T-helper 2 cell treated with Interferon-gamma antibody and Interleukin-4, amounts not matched to agents 5 μg/mL and 100 μg/mL, for 36 hours (primary cell): ENCODE data around the gene SLC2A10.

Experiments used
- DNase-seq: peaks from one replicate; pipeline ENCODE4 v3.0.0; 2021; ENCODE audit warnings: low spot score
- H3K27ac Mint-ChIP-seq: one replicate; pipeline ENCODE4 v1.8.0; 2021; ENCODE audit warnings: mild to moderate bottlenecking, mixed read lengths
- H3K27me3 Mint-ChIP-seq: one replicate; pipeline ENCODE4 v1.8.0; 2021; ENCODE audit warnings: low read depth, mixed read lengths
- H3K36me3 Mint-ChIP-seq: one replicate; pipeline ENCODE4 v1.8.0; 2021; ENCODE audit warnings: low read depth, mixed read lengths
- H3K4me1 Mint-ChIP-seq: one replicate; pipeline ENCODE4 v1.8.0; 2021; ENCODE audit warnings: low read depth, mixed read lengths
- H3K4me3 Mint-ChIP-seq: one replicate; pipeline ENCODE4 v1.8.0; 2022; ENCODE audit warnings: mild to moderate bottlenecking, moderate library complexity, mixed read lengths
- H3K9me3 Mint-ChIP-seq: one replicate; pipeline ENCODE4 v1.8.0; 2021; ENCODE audit warnings: mixed read lengths

SLC2A10 gene

GRCh38 chr20:46743088-46743487 lies 33.6 kb downstream of the SLC2A10 start:
- Mint-ChIP-seq H3K9me3 (no peaks in the 10 kb centered on the region), H3K36me3 (no peaks in the 10 kb centered on the region), H3K27ac (no peak overlapping the region), H3K27me3 (peaks cover 47% of the 10 kb centered on the region), H3K4me1 (no peaks in the 10 kb centered on the region), H3K4me3 (no peak overlapping the region)
- DNase-seq, result no peak

DNA sequence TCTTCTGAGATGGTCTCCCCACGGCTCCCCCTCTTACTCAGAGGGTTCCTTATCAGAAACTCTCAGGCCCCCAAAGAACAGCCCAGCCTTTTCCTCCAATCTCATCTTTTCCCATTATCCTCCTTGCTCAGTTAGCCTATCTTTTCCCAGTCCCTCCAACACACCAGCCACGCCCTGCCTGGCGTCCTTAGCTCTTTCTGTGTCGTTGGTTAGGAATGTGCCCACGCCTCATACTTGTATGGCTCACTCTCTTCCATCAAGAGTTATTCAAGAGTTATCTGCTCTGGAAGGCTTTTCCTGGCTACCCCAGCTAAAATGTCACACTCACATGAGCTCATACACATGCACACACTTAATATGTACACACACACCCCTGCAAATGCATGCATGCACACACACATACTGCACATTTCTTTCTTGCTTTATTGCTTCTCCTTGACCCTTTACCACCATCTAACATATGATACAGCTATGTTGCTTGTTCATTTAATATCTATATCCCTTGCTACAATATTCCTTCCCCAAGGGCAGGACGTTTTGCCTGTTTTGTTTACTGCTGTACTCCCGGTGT lies 37.6 kb downstream of the SLC2A10 start:
- H3K27me3 Mint-ChIP-seq, result peaks cover 53% of the 10 kb centered on the region
- H3K27ac Mint-ChIP-seq, result no peak overlapping the region
- no peaks in the 10 kb centered on the region for H3K36me3 Mint-ChIP-seq
- DNase-seq, result no peak
- H3K4me3 Mint-ChIP-seq, result no peak overlapping the region
- no peaks in the 10 kb centered on the region for H3K4me1 Mint-ChIP-seq
- H3K9me3 Mint-ChIP-seq, result no peaks in the 10 kb centered on the region

GRCh38 chr20:46749147-46749546 lies 39.7 kb downstream of the SLC2A10 start:
- no peaks in the 10 kb centered on the region for H3K36me3 Mint-ChIP-seq
- no peaks in the 10 kb centered on the region for H3K9me3 Mint-ChIP-seq
- no peak for DNase-seq
- peaks cover 42% of the 10 kb centered on the region for H3K27me3 Mint-ChIP-seq
- no peak overlapping the region for H3K4me3 Mint-ChIP-seq
- peaks cover 2% of the 10 kb centered on the region for H3K4me1 Mint-ChIP-seq
- no peak overlapping the region for H3K27ac Mint-ChIP-seq

GRCh38 chr20:46751856-46752255 lies 42.4 kb downstream of the SLC2A10 start:
- Mint-ChIP-seq H3K27ac (no peak overlapping the region), H3K27me3 (peaks cover 25% of the 10 kb centered on the region)

GRCh38 chr20:46752728-46753127 lies 43.3 kb downstream of the SLC2A10 start:
- H3K27ac Mint-ChIP-seq, result no peak overlapping the region
- H3K4me1 Mint-ChIP-seq, result peaks cover 2% of the 10 kb centered on the region
- peak; percentile 7 for DNase-seq
- no peaks in the 10 kb centered on the region for H3K9me3 Mint-ChIP-seq
- H3K4me3 Mint-ChIP-seq, result no peak overlapping the region
- no peaks in the 10 kb centered on the region for H3K36me3 Mint-ChIP-seq
- peaks cover 17% of the 10 kb centered on the region for H3K27me3 Mint-ChIP-seq

More at GRCh38 chr20:46751856-46752255, 42.4 kb downstream of the SLC2A10 start:
- Mint-ChIP-seq H3K36me3 (no peaks in the 10 kb centered on the region), H3K4me1 (peaks cover 2% of the 10 kb centered on the region), H3K9me3 (no peaks in the 10 kb centered on the region), H3K4me3 (no peak overlapping the region)
- DNase-seq, result no peak

- Mint-ChIP-seq H3K9me3 (no peaks in the 10 kb centered on the region), H3K4me1 (peaks cover 2% of the 10 kb centered on the region), H3K36me3 (no peaks in the 10 kb centered on the region), H3K27me3 (no peaks in the 10 kb centered on the region), H3K27ac (no peak overlapping the region), H3K4me3 (no peak overlapping the region)
- DNase-seq, result no peak
Measured at GRCh38 chr20:46755483-46756413, 46.3 kb downstream of the SLC2A10 start.

DNA sequence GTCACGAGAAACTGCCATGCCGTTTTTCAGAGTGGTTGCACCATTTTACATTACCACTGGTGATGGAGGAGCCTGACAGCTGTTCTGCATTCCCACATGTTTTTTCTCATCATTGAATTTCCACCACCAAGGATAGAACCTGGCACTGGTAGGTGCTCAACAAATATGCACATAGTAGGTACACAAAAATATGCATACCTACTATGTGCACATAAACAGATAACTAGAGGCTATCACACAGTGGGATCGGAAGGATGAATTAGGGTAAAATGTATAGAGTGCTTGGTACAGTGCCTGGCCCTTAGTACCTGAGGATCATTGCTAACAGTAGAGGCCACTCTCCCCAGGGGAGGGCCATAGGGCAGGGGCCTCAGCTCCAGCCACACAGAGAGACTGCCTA lies 47.0 kb downstream of the SLC2A10 start:
- H3K27me3 Mint-ChIP-seq, result no peaks in the 10 kb centered on the region
- H3K27ac Mint-ChIP-seq, result no peak overlapping the region
- DNase-seq, result no peak
- peaks cover 2% of the 10 kb centered on the region for H3K4me1 Mint-ChIP-seq
- no peaks in the 10 kb centered on the region for H3K9me3 Mint-ChIP-seq
- no peak overlapping the region for H3K4me3 Mint-ChIP-seq
- H3K36me3 Mint-ChIP-seq, result no peaks in the 10 kb centered on the region

DNA sequence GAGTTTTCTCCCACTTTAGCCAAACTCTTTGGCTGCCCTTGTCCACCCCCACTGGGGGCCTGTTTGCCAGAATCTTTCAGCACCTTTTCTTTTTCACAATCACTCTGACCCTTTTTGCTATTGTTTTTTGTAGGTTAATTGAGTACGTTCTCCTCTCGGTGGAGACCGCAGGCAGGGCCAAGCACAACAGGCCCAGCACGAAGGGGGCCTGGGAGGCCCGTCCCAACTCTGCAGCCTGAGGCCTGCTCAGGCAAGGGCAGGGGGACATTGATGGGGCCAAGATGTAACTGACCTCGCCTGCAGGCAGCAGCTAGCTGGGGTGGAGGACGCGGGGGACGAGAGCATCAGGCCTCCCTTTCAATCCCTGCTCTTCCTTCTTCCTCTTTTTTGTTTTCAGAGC lies 47.7 kb downstream of the SLC2A10 start:
- Mint-ChIP-seq H3K9me3 (no peaks in the 10 kb centered on the region), H3K4me3 (no peak overlapping the region), H3K36me3 (no peaks in the 10 kb centered on the region), H3K4me1 (peaks cover 2% of the 10 kb centered on the region), H3K27ac (no peak overlapping the region), H3K27me3 (no peaks in the 10 kb centered on the region)
- no peak for DNase-seq

DNA sequence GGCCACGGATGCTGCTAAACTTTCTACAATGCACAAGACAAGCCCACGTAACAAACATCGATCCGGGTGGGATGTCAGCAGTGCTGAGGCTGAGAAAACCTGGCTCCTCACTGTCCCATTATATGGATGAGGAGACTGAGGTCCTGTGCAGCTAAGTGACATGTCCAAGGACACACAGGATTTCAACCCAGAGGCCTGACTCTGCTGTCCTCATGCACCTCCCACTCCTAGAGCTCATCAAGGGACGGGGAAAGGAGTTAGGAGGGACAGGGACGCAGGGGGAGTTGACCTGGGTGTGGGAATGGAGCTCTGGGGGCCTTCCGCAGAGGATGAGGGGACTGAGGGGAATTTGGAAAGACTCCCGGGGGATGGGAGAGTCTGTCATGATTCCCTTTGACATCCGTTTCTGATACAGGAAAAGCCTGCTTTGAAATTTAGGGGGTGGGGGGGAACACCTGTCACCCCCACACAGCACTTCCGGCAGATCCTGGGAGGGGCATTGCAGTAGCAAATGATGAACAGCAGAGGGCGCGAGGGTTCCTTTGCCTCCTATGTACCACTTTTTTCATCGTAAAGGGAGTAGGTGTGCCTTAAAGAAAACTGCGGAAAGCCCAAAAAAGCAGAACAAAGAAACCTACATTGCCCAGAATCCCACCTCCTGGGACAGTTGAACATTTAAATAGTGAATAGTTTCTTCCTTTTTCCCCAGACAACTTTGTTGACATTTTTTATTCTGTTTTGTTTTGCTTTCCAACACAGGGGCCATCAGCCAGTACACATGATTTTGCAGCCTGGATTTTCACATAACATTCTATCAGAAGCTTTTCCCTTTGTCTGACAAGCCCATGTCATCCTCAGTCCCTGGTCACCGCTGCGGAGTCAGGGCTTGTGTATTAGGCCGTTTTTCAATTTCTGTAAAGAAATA lies 48.6 kb downstream of the SLC2A10 start:
- Mint-ChIP-seq H3K4me3 (no peak overlapping the region), H3K36me3 (no peaks in the 10 kb centered on the region), H3K27ac (no peak overlapping the region), H3K27me3 (no peaks in the 10 kb centered on the region), H3K9me3 (no peaks in the 10 kb centered on the region), H3K4me1 (no peaks in the 10 kb centered on the region)
- DNase-seq, result peak; percentile 55

DNA sequence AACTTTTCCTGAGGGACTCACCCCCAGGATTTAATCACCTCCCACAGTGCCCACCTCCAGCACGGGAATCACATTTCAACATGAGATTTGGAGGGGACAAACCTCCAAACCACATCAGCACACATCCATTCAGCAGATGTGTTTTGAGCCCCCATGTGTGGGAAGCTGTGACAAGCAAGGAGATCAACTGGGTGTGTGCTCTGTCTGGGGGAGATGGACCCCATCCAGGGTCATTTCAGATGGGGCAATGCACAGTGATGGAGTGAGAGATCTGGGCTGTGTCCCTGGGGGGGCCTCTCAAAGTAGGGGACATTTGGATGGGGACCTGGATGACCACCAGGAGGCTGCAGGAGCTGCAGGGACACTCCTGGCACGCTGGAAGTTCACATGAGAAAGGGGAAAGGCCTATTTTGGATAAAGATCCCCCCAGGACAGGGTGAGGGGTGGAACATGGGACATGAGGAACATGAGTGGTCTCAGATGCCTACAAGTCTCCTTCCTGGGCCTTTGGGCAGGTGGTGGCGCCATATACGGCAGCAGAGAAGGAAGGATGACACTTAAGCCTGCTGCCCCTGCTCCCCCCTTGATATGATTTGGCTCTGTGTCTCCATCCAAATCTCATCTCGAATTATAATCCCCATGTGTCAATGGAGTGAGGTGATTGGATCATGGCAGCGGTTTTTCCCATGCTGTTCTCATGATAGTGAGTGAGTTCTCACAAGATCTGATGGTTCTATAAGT lies 49.6 kb downstream of the SLC2A10 start:
- H3K27me3 Mint-ChIP-seq, result no peaks in the 10 kb centered on the region
- no peak overlapping the region for H3K27ac Mint-ChIP-seq
- no peaks in the 10 kb centered on the region for H3K36me3 Mint-ChIP-seq
- no peak for DNase-seq
- no peaks in the 10 kb centered on the region for H3K4me1 Mint-ChIP-seq
- H3K4me3 Mint-ChIP-seq, result no peak overlapping the region
- H3K9me3 Mint-ChIP-seq, result no peaks in the 10 kb centered on the region

DNA sequence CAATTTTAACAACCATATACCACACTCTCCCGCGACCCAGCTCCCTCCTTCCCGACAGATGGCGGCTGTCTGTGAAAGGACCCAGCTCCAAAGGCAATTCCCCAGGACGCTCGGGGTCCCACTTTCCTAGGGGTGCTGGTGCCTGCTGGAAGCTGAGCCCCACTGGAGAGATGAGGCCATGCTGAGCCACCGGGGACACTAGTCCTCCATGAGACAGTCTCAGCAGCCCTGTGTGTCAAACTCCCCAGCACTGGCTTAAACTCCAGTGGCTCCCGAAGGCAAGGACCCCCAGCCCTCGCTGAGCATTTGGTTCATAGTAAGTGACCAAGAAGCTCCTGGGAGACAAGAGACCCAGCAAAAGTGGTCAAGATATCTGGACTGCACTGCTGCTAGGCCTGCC lies 52.1 kb downstream of the SLC2A10 start:
- no peak for DNase-seq
- no peak overlapping the region for H3K27ac Mint-ChIP-seq
- no peak overlapping the region for H3K4me3 Mint-ChIP-seq
- no peaks in the 10 kb centered on the region for H3K36me3 Mint-ChIP-seq
- H3K27me3 Mint-ChIP-seq, result no peaks in the 10 kb centered on the region
- H3K9me3 Mint-ChIP-seq, result no peaks in the 10 kb centered on the region
- no peaks in the 10 kb centered on the region for H3K4me1 Mint-ChIP-seq

GRCh38 chr20:46764068-46764467 lies 54.6 kb downstream of the SLC2A10 start:
- no peaks in the 10 kb centered on the region for H3K9me3 Mint-ChIP-seq
- H3K27ac Mint-ChIP-seq, result no peak overlapping the region
- no peak overlapping the region for H3K4me3 Mint-ChIP-seq
- no peak for DNase-seq
- no peaks in the 10 kb centered on the region for H3K27me3 Mint-ChIP-seq
- no peaks in the 10 kb centered on the region for H3K4me1 Mint-ChIP-seq
- H3K36me3 Mint-ChIP-seq, result no peaks in the 10 kb centered on the region

DNA sequence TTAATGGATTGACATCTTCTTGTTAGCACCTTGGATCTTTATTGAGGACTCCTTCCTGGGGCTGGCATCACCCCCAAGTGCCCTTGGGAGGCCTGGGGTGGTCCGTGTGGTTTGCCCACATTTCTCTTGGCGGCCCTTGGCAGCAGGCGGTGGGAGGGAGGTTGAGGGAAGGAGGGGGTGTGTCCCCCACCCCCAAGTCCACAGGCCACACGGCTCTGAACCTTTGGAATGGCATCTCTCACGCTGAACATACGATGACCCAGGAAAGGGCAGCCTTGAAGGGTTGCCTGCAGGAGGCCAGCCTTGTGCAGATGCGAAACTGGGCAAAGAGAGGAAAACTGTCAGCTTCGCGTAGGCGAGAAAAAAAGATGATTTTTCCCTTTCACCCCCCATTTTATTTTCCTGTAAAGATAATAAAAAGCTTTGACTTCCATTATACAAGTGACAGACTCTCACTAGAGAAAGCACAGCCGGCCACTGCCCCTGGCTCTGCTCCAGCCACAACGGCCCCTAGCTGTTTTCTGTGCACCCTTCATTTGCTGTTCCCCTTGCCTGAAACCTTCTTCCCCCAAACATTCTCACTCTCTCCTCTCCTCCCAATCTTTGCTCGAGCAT lies 56.2 kb downstream of the SLC2A10 start:
- Mint-ChIP-seq H3K4me3 (no peak overlapping the region), H3K27ac (no peak overlapping the region), H3K9me3 (no peaks in the 10 kb centered on the region), H3K36me3 (no peaks in the 10 kb centered on the region), H3K27me3 (no peaks in the 10 kb centered on the region), H3K4me1 (no peaks in the 10 kb centered on the region)
- no peak for DNase-seq
